GM13976 (cell line): Measurements from ENCODE around the gene TWSG1.
"Not testable (repeated sequence)": the region's sequence is repeated elsewhere in the genome, so short reads cannot be mapped to it uniquely, and the experiment has no call there.

Experiments
- DNase-seq: peaks from one replicate; pipeline ENCODE4 v3.0.0; 2012; ENCODE audit warnings: low spot score
- in situ Hi-C: fragments of 300-500 bp; cut with MboI; formaldehyde crosslinking; loops from one replicate; pipeline ENCODE4 v1.12.0; 2022; ENCODE audit warnings: low sequenced_read_pairs, mixed read lengths, inconsistent platforms; ENCODE audit not compliant: unreplicated experiment
- TF ChIP-seq, protein P1 (sequence below): IDR thresholded peaks from 2 replicates; pipeline ENCODE4 v1.5.1; 2012; ENCODE audit warnings: borderline replicate concordance, mild to moderate bottlenecking; ENCODE audit not compliant: insufficient read depth; ENCODE audit errors: extremely low read depth, missing control alignments, control extremely low read depth

TWSG1 gene

DNA sequence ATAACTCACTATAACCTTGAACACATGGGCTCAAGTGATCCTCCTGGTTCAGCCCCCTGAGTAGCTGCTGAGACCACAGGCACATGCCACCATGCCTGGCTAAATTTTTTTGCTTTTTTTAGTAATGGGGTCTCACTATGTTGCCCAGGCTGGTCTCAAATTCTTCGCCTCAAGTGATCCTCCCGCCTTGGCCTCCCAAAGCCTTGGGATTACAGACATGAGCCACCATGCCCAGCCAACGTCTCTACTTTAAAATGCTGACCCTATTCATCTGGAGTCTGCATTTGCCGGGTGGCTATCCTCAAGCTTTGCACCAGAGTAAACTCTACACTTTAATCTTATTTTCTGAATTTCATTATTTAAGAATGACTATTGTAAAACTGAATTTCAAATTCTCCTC lies 103.1 kb downstream of the TWSG1 start:
- in situ Hi-C loops: no loop called here

DNA sequence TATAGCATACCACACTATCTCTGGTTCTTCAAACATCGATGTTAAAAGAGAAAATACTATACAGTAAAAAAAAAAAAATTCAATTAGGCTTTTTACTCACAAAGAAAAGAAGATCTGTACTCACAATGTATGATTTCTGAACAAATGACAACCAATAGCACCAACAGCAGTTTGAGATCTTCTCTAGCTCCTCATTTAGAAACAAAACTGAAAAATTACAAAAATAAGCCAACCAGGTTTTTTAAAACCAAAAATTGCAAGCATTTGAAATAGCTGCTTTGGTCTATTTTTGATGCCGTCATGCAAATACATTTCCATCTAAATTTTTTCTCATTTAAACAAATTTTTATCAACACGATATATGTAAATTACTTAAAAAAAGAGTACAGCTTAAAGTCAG lies 106.5 kb downstream of the TWSG1 start:
- TF ChIP-seq, protein P1, sequence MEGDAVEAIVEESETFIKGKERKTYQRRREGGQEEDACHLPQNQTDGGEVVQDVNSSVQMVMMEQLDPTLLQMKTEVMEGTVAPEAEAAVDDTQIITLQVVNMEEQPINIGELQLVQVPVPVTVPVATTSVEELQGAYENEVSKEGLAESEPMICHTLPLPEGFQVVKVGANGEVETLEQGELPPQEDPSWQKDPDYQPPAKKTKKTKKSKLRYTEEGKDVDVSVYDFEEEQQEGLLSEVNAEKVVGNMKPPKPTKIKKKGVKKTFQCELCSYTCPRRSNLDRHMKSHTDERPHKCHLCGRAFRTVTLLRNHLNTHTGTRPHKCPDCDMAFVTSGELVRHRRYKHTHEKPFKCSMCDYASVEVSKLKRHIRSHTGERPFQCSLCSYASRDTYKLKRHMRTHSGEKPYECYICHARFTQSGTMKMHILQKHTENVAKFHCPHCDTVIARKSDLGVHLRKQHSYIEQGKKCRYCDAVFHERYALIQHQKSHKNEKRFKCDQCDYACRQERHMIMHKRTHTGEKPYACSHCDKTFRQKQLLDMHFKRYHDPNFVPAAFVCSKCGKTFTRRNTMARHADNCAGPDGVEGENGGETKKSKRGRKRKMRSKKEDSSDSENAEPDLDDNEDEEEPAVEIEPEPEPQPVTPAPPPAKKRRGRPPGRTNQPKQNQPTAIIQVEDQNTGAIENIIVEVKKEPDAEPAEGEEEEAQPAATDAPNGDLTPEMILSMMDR: no peak
- DNase-seq: no peak
- in situ Hi-C loops: no loop called here

More for the DNA sequence above, 103.1 kb downstream of the TWSG1 start:
- TF ChIP-seq, protein P1: no peak
- DNase-seq: no peak

DNA sequence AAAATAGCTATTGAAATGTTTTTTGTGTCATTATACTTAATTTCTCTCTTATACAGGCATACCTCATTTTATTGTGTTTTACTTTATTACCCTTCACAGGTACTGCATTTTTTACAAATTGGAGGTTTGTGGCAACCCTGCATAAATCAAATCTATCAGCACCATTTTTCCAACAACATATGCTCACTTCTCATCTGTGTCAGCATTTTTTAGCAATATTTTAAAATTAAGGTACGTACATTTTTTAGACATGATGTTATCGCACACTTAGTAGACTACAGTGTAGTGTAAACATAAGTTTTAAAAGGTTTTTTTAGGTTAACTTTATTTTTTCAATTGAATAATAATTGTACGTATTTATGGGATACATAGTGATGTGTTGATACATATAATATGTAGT lies 110.0 kb downstream of the TWSG1 start:
- TF ChIP-seq, protein P1: no peak
- DNase-seq: no peak
- in situ Hi-C loops: no loop called here

DNA sequence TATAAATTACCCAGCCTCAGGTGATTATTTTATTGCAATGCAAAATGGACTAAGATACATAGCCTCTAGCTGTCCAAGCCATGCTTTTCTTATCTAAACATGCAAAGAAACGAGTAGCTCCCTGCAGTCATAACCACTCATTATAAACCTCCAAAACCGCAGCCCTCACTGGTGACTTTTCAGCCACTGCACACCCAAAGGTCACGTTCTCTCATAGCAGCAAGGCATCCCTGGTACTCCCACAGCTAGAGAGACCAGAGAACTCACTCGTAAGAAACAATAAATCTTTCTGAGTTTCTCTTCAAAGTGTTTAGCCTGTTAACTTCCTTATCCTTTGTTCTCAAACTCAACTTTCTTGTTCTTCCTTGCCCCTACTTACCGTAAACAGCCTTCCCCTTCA lies 112.3 kb downstream of the TWSG1 start:
- TF ChIP-seq, protein P1: no peak
- in situ Hi-C loops: no loop called here
- no peak for DNase-seq

DNA sequence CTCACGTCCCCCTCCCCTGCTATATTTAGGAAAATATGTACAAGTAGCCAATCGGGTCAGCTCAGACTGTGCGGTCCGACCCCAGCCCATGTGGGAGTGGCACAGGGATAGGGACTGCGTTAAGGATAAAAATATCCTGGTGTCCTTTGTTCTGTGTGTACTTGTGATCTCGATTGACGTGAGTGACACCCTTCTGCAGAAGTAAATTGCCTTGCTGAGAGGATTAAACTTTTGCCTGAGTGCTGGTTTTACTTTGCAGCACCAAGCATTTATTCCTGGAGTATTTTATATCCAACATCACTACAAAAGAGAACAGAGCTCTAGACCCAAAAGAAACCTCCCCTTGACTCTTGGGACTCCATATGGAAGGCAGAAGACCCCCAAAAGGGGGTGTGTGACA lies 112.8 kb downstream of the TWSG1 start:
- in situ Hi-C loops: no loop called here
- DNase-seq: no peak
- TF ChIP-seq, protein P1: no peak

DNA sequence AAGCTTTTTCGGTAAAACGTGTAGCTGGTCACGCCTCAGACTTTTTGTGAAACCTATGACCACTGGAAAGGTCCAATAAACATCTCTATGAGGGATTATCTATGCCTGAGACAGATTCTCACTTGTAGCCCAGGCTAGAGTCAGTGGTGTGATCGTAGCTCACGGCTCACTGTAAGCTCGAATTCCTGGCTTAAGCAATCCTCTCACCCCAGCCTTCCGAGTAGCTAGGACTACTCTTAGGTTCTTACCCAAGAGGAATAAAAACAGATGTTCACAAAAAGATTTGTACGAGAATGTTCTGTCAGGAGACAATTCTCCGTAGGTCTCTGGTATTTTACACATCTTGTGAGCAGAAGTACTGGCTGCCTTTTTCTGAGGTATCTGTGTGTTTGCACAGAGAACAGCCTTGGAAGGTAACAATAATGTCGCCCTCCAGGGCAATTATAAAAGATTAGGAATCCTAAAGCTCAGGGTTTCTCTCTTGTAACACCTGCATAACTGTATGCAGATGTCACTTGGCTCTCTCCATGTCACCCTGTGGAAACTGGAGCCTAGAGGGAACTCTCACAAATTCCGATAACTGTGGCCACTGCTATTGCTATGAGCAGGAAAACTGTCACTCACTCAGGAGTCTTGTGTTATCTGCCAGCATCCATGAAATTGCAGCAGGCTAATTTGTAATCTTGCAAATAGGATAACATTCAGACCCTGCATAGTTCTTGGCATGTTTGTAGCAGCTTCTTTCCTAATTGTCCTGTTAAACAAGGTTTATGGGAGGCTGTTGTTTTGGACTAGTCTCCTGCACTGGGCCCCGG lies 115.2 kb downstream of the TWSG1 start:
- TF ChIP-seq, protein P1: no peak
- DNase-seq: no peak
- in situ Hi-C loops: no loop called here

DNA sequence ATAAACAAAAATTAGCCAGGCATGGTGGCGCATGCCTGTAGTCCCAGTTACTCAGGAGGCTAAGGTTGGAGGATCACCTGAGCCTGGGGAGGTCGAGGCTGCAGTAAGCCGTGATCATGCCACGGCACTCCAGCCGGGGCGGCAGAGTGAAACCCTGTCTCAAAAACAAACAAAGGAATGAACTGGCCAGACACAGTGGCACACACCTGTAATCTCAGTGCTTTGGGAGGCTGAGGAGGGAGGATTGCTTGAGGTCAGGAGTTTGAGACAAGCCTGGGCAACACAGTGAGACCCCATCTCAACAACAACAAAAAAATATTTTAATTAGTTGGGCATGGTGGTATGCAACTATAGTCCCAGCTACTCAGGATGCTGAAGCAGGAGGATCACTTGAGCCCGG lies 116.3 kb downstream of the TWSG1 start:
- in situ Hi-C loops, DNase-seq: not testable (repeated sequence)
